Keratinocyte (primary cell): ENCODE data around the gene KCNMA1.

Experiments used
- EZH2 ChIP-seq: IDR thresholded peaks from one replicate; pipeline ENCODE4 v1.6.1; 2012; ENCODE audit warnings: inconsistent platforms, mild to moderate bottlenecking, low read length, moderate library complexity
- TF ChIP-seq, protein P1 (sequence below), 3 experiments: IDR thresholded peaks in 1 of 3; conservative IDR thresholded peaks in 1 of 3; optimal IDR thresholded peaks in 1 of 3; 2 replicates in 2 of 3; 3 replicates in 1 of 3; pipeline versions ENCODE3 to v1.5.1; 2011; ENCODE audit warnings: low read length in 3 of 3, mild to moderate bottlenecking in 3 of 3, moderate library complexity in 2 of 3, control low read depth in 1 of 3, inconsistent platforms in 1 of 3; ENCODE audit not compliant: insufficient read depth in 2 of 3; ENCODE audit errors: extremely low read depth in 1 of 3

DNA sequence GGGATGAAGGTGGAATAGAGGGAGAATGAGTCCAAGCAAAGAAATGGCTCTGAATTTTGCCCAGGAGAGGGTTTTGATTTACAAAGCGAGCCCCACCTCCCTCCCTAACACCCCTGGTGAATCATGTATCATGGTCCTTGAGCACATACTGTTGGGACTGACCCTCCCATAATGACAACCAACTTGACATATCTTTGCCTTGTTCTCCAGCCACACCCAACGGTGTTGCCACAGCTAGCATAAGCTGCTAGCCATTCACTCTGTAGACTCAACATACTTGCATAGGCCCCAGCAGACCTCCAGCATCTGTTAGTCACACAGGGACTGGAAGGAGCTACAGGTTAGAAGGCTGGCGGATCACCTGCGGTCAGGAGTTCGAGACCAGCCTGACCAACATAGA is 538.5 kb downstream of the KCNMA1 start:
- TF ChIP-seq, protein P1, sequence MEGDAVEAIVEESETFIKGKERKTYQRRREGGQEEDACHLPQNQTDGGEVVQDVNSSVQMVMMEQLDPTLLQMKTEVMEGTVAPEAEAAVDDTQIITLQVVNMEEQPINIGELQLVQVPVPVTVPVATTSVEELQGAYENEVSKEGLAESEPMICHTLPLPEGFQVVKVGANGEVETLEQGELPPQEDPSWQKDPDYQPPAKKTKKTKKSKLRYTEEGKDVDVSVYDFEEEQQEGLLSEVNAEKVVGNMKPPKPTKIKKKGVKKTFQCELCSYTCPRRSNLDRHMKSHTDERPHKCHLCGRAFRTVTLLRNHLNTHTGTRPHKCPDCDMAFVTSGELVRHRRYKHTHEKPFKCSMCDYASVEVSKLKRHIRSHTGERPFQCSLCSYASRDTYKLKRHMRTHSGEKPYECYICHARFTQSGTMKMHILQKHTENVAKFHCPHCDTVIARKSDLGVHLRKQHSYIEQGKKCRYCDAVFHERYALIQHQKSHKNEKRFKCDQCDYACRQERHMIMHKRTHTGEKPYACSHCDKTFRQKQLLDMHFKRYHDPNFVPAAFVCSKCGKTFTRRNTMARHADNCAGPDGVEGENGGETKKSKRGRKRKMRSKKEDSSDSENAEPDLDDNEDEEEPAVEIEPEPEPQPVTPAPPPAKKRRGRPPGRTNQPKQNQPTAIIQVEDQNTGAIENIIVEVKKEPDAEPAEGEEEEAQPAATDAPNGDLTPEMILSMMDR (optimal IDR thresholded peaks at IDR 0.05 in 1 of 3, IDR thresholded peaks at IDR 0.05 in 1 of 3, conservative IDR thresholded peaks at IDR 0.05 in 1 of 3; ENCODE audit: extremely low read depth in 1 of 3, insufficient read depth in 2 of 3, low read length in 3 of 3) = no peak
- no peak for TF ChIP-seq EZH2
